ENCODE measurements around the gene KCNC4. TPM values are rescaled to one million over a fixed set of nuclear protein-coding genes. Genes with fewer than 3 reads are reported as not detected.

Gene KCNC4
- total and polyA plus RNA-seq, 2 of the 4 experiments (the other 2 are of a cell fraction), result 0.18 to 2.3 TPM

DNA sequence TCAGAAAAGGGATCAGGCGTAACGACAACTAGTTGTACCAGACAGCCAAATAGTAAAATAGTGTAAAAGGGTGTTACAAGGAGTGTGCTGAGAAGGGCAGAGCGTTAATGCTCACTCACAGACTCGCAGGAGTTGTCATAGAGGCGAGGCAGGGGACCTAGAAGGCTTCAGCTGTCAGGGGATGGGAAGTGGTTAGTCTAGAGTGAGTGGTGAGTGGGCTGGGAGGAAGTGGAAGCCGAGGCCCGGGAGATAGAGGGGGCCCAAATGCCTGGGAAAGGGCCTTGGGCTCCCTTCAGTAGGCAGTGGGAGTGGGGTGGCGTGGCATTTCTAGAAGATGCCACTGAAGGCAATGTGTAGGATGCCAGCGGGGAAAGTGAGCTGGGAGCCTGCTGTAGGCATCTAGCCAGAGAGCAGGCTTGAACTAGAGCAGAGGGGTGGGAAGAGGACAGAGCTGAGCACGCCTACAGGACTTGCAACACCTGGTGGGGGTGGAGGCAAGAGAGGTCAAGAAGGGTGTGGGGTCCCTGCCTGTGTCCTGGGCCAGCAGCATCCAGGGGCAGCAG, 49.5 kb upstream of the KCNC4 start:
- no peak overlapping the region for H4K8ac ChIP-seq (ENCODE audit: low read depth in 2 of 2, low read length in 2 of 2)
- no peak overlapping the region for H2AK9ac ChIP-seq (replicated peaks; ENCODE audit: low read depth, low read length, poor library complexity)
- H2AFZ ChIP-seq (replicated peaks; ENCODE audit: low read length, poor library complexity), result no peak overlapping the region
- H3K36me3 ChIP-seq (ENCODE audit: control insufficient read depth, insufficient read depth, low read length), result no peaks in the 10 kb centered on the region
- no peak overlapping the region for H3K23ac ChIP-seq (ENCODE audit: low read depth, low read length)
- no peak overlapping the region for H3K14ac ChIP-seq (replicated peaks; ENCODE audit: low read depth, low read length)
- 39% methylated on average over 9 of the region's 10 CpGs; no CpG with 5 or more reads in 1 of the 2 experiments for WGBS, 2 experiments (ENCODE audit: extremely low coverage in 2 of 2, insufficient read length in 1 of 2)
- no peaks in the 10 kb centered on the region for H3K9me3 ChIP-seq (ENCODE audit: control insufficient read depth, insufficient read depth, low read length)
- H3K27me3 ChIP-seq (ENCODE audit: control insufficient read depth, insufficient read depth, low read length), result peaks cover 9% of the 10 kb centered on the region
- ChIA-PET CTCF (no interaction called here), POLR2A (ENCODE audit: unreplicated experiment) (no interaction called here)
- no peak for ATAC-seq (ENCODE audit: low read depth)
- H3K18ac ChIP-seq (ENCODE audit: low read depth, low read length), result no peak overlapping the region
- H3K4ac ChIP-seq (ENCODE audit: low read depth, low read length), result no peak overlapping the region
- no peak overlapping the region for H2BK15ac ChIP-seq (ENCODE audit: low read depth, low read length)
- no peak overlapping the region for H2BK20ac ChIP-seq (ENCODE audit: low read depth, low read length)
- no peak overlapping the region for H3K4me2 ChIP-seq (ENCODE audit: low read depth, low read length)
- H2AK5ac ChIP-seq (ENCODE audit: low read depth, low read length), result no peak overlapping the region
- H3K79me1 ChIP-seq (ENCODE audit: low read depth in 1 of 2, low read length in 2 of 2), result no peaks in the 10 kb centered on the region
- H3K9me1 ChIP-seq (ENCODE audit: insufficient read depth, low read length), result no peaks in the 10 kb centered on the region
- dilution Hi-C loops (cut with HindIII; ENCODE audit: low sequenced_read_pairs, unreplicated experiment), result no loop called here
- in situ Hi-C loops (cut with MboI; ENCODE audit: low sequenced_read_pairs), result no loop called here
- no peak overlapping the region for H3K56ac ChIP-seq (ENCODE audit: extremely low read depth, insufficient read depth, low read length)
- no peak overlapping the region for H3K4me3 ChIP-seq (ENCODE audit: insufficient read depth, low read depth, low read length)
- DNase-seq, result no peak
- no peaks in the 10 kb centered on the region for H3K4me1 ChIP-seq (ENCODE audit: control insufficient read depth, insufficient read depth, low read length)
- no peak overlapping the region for H2BK5ac ChIP-seq (ENCODE audit: low read depth, low read length, poor library complexity, severe bottlenecking)
- TF ChIP-seq RAD21 (IDR thresholded peaks at IDR 0.05; ENCODE audit: low read length) (no peak), CHD1 (IDR thresholded peaks at IDR 0.05; ENCODE audit: low read depth, low read length) (no peak)
- TF ChIP-seq, protein P1, sequence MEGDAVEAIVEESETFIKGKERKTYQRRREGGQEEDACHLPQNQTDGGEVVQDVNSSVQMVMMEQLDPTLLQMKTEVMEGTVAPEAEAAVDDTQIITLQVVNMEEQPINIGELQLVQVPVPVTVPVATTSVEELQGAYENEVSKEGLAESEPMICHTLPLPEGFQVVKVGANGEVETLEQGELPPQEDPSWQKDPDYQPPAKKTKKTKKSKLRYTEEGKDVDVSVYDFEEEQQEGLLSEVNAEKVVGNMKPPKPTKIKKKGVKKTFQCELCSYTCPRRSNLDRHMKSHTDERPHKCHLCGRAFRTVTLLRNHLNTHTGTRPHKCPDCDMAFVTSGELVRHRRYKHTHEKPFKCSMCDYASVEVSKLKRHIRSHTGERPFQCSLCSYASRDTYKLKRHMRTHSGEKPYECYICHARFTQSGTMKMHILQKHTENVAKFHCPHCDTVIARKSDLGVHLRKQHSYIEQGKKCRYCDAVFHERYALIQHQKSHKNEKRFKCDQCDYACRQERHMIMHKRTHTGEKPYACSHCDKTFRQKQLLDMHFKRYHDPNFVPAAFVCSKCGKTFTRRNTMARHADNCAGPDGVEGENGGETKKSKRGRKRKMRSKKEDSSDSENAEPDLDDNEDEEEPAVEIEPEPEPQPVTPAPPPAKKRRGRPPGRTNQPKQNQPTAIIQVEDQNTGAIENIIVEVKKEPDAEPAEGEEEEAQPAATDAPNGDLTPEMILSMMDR (conservative IDR thresholded peaks at IDR 0.05; ENCODE audit: low read depth, low read length), result no peak
- no peak overlapping the region for H4K91ac ChIP-seq (ENCODE audit: insufficient read depth, low read depth, low read length)
- no peak overlapping the region for H3K27ac ChIP-seq (ENCODE audit: insufficient read depth, low read length)
- H3K9ac ChIP-seq (ENCODE audit: low read depth, low read length), result no peak overlapping the region
- H4K5ac ChIP-seq (ENCODE audit: low read depth, low read length), result no peak overlapping the region
- BruUV-seq (replicated peaks), result no TSS peak
- H2BK120ac ChIP-seq (ENCODE audit: low read depth, low read length), result no peak overlapping the region
- H4K20me1 ChIP-seq (ENCODE audit: insufficient read depth, low read length), result no peaks in the 10 kb centered on the region
- intact Hi-C loops (cut with micrococcal nuclease), result no loop called here
